ENCODE data around the gene TMEM61.

Gene TMEM61

GRCh38 chr1:54986025-54986424 lies 5.6 kb downstream of the TMEM61 start:
- no peak for DNase-seq (ENCODE audit: low read depth)

- no peak for DNase-seq (ENCODE audit: low read depth)
Measured at GRCh38 chr1:54986533-54986932, 6.1 kb downstream of the TMEM61 start.

DNA sequence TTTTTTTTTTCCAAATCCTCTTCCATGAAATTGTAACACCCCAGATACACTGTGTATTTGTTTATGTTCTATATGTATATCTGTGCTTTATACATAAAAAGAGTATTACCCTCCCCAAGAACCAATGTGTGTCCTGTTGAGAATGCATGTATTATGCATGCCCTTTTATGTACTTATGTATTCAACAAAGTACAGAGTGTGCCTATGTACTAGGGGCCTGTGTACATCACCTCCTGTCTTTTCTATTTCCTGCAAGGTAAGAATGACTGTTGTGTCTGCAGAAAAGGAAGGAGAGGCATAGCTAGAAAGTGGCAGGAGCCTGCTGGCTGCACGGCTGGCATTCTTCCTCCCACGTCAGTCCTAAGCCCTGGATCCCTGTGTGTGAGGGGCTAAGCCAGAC lies 7.0 kb downstream of the TMEM61 start:
- DNase-seq (ENCODE audit: low read depth): no peak

DNA sequence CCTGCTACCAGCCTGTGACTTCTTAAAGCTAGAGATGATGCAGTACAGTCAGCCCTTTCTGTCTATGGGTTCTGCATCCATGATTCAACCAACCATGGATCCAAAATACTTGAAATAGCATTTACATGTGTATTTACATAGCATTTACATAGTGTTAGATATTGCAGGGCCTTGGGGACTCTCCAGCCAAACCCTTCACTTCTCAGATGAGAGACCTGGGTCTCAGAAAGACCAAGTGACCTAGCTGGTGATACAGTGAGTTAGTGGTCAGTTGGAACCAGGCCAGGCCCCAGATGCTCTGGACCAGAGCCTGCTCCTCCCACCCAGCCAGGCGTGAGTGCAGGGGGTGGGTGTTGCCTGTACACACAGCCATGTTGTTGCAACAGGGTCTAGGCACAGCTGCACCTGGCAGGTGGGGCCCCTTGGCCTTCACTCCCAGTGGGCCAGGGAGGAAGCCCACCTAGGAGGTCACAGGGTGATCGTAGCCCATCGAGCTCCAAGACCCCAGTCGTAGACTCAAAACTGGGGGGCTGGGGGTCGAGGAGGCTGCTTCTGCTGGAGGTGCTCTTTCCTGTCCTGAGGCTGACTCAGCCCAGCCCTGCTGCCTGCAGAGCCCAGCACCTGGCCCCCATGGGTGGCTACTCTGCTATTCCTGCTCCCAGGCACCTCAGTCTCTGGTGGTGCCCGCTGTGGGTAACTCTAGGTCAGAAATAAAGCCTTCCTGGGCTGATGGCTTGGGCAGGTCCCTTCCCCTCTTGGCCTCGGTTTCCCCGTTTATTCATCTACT lies 7.7 kb downstream of the TMEM61 start:
- no peak for DNase-seq (ENCODE audit: low read depth)

DNA sequence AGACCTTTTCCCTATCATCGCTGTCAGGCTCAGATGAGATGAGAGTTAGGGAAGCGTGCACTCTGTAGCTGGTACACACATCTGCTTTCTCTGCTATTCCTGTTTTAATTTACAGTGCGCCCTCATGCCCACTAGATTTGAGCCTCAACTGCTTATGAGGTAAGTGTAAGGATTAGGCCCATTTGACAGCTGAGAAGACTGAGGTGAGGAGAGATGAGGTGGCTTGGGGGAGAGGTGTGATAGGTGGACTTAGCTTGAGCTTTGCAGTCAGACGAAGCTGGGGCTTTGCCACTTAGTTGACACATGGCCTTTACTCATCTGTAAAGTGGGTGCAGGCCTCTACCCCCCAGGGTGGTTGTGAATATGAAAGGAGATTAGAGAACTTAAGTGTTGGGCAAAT lies 8.5 kb downstream of the TMEM61 start:
- no peak for DNase-seq (ENCODE audit: low read depth)

DNA sequence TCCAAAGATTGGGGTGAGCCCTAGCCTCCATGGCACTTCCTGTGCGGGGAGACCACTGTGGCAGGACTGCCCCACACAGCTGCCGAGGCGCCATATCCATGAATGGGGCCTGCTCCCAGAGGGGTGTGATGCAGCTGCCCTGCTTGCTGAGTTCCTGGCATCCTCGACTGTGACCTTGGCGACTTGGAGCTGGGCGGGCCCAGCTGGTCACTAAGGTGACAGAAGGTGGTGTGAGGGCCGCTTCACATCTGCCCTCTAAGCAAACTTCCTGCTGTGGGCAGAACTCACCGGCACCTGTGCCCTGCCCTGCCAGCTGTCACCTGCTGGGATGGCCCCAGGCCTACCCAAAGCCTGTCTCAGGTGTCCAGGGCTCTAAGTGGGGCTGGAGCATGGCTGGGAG lies 9.0 kb downstream of the TMEM61 start:
- DNase-seq (ENCODE audit: low read depth): no peak

GRCh38 chr1:54989968-54990810 lies 9.8 kb downstream of the TMEM61 start:
- no peak for DNase-seq (ENCODE audit: low read depth)

DNA sequence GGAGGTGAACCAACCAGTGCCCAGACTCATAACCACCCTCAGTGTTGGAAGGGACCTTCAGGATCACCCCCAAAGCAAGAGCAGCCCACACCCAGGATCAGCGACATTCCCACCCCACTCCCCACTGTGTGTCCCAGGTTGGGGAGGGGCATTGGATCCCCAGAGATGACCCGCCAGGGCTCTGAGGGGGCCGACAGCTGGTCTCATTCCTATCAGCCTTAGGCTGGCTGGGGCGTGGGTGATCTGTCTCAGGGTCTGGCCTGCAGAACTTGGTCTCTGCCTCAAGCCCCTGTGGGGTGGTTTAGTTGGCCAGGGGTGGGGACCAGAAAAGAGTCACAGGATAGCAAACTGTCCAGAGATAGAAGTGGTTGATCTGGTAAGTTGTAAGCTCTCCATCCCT lies 10.5 kb downstream of the TMEM61 start:
- DNase-seq (ENCODE audit: low read depth): no peak

GRCh38 chr1:54991939-54992338 lies 11.5 kb downstream of the TMEM61 start:
- DNase-seq (ENCODE audit: low read depth): no peak

DNA sequence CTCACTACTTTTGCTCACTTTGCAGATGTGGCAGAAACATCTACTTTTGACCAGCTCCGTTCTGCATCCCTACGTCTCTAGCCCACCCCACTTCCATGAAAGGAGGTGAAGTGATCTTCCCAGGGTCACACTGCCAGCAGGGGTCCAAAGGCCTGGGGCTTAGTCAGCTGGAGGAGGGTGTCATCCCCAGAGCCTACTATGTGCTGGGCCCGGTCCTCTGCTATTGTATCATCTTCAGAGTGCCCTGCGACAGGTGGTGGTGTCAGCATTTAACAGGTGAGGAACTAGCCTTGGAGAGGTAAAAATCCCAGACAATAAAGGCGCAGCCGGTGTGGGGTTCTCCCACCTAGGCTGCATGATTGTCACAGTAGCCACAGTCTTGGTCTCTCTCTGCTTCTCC lies 12.7 kb downstream of the TMEM61 start:
- DNase-seq (ENCODE audit: low read depth): no peak

GRCh38 chr1:54994355-54994990 lies 14.0 kb downstream of the TMEM61 start:
- DNase-seq (ENCODE audit: low read depth): no peak

DNA sequence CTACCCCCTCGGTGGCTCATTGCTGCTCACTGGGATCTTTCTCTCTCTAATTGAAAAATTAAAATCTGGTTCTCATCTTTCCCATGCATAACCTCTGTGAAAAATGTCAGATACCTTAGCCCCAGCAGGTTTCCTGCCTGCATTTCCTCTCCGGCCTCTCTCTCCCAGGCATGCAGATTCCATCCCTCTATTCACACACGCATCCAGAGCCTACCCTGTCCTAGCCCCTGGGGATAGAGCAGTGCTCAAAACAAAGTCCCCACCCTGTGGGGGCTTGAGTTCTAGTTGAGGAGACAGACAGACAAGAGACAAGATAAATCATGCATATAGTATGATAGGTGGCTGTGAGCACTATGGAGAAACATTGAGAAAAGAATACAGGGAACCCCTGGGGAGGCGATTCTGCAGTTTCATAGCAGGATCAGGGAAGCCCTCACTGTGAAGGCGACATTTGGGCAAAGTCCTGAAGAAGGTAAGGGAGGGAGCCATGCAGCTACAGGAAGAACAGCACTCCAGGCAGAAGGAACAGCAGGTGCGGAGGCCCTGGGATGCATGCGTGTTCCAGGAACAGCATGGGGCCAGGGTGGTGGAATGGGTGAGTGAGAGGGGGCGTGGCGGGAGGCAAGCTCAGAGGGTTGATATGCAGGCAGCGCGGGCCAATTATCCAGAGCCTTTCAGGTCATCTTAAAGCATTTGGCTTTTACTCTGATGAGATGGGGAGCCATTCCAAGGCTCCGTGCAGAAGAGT lies 14.8 kb downstream of the TMEM61 start:
- DNase-seq (ENCODE audit: low read depth): no peak

DNA sequence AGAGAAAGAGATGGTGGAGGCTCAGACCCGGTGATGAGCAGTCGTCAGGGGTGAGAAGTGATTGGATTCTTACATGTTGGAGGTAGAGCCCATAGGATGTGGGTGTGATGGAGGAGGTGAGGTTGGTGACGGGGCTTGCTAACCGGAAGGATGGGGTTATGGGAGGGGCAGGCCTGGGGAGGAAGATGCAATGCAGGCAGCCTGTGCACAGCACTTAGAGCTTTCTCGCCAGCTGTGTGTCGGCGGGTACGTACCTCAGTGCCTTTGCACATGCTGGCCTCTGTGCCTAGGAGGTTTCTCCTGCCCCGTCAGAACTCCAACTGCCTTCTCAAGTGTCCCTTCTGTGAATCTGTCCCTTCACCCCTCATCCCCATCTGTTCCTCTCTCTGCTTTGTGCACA lies 15.4 kb downstream of the TMEM61 start:
- no peak for DNase-seq (ENCODE audit: low read depth)

DNA sequence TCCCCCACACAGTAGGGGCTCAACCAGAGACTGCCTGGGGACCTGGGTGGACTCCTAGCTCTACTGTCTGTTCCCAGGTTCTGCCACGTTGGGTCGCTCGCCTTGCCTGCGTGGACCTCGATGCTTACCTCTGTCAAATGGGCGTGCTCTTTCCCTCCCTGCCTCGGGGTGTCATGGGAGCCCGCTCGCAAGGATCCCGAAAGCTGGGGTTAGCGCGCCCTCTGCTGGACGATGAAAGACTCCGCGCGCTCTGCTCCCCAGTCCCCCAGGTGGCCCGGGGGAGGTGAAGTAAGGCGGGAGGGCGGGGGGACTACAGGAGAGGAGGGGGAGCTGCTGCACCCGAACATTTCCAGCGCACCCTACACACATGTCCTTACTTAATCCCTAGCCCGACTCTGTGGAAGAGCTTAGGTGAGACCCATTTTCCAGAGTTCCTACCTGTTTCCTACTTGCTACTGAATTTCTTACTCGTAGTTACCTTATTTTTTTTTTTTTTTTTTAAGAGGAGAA lies 16.0 kb downstream of the TMEM61 start:
- DNase-seq (ENCODE audit: low read depth): peak; percentile 71

DNA sequence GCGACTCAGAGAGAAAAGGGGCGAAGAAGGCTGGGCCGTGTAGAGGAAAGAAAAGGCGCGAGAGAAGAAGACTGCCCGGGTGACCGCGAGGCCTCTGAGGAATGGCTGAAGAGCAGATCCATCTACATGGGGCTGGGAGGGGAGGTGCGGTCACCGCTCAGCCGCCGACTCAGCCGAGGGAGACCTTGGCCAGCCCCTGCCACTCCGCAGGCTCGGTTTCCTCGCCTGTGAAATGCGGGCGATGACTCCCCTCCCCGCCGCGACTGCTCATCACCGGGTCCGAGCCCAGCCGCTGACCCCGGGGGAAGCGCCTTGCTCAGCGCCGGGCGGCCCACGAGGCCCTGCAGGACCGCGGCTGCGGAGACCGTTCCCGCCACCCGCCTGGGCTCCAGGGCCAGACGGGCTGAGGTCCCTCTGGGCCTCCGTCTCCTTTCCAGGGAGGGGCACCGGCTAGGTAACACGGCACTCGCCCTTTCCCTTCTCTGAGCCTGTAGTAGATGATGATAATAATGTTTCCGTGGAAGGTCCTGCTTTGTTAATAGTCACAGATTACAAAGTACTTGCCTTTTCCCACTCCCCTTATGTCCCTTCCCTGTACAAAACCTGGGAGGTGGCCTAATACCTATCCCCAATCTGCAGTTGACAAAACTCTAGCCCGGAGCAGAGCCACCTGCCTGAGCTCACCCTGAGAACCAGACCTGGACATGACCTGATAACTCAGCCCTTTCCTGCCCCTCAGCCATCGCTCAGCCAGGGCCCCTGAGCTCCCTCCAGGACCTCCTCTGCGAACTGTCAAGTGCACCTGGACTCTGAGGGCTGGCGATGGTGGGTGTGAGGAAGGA lies 16.7 kb downstream of the TMEM61 start:
- no peak for DNase-seq (ENCODE audit: low read depth)

- no peak for DNase-seq (ENCODE audit: low read depth)
Measured at GRCh38 chr1:54997711-54997986, 17.2 kb downstream of the TMEM61 start.

DNA sequence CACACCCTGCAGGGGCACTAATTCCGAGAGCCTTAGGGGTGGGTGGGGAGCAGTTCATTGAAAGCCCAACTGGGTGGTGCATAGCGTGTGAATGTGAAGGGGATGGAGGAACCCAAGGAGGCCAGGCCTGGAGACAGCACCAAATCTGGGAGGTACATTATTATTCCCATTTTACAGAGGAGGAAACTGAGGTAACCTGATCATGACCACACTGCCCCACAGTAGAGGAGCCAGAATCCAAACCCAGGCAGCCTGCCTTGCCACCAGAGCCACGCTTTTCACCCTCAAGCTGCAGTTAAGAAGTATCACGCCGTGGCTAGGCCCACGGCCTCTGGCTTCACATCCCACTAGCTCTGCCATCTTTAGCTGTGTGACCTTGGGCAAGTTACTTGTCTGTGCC lies 17.7 kb downstream of the TMEM61 start:
- DNase-seq (ENCODE audit: low read depth): no peak

- DNase-seq (ENCODE audit: low read depth): no peak
Measured at GRCh38 chr1:54998677-54999076, 18.2 kb downstream of the TMEM61 start, which contains the start of gene BSND. Gene BSND, plus strand, starts transcription at chr1:54998933. Its CDS starts 254 bp downstream, at chr1:54999187.

DNA sequence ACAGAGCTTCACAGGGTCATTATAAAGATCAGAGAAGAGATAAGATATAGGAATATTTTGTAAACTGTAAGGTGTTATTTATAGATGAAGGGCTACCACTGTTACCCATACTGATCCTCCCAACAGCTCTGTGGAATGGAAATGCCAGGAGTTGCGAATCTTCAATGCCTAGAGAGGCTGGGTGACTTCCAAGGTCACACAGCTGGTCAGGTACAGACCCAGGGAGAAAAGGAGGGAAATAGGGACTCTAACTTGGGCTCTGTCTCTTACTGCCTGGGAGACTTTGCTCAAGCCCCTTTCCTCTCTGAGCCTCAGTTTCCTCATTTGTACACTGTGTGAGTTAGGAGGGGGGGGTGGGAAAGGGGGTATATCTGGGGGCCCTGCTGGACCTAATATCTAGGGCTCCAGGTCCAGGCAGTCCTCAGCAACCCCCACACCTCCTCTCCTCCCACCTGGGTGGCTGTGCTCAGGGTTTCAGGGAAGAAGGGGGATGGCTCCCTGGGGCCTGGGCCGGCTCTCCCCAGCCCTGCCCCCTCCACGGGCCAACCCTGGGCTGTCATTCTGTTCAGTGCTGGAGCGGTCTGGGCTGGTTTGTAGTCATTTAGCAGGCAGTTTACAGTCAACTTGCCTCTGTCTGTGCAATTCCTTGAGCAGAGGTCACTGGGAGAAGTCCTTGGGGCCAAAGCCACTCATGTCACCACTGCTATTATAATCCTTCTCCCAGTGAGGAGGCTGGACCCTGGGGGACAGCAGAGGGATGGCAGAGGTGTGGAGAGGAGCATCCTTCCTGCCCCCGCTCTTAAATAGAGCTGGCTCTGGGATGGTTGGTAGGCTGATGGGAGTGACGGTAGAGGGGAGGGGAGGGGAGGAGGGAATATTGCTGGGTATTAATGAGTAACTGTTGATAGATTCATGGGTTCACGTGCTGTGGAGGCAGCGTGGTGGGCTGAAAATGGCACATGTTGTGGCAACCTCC lies 20.0 kb downstream of the TMEM61 start:
- no peak for DNase-seq (ENCODE audit: low read depth)

DNA sequence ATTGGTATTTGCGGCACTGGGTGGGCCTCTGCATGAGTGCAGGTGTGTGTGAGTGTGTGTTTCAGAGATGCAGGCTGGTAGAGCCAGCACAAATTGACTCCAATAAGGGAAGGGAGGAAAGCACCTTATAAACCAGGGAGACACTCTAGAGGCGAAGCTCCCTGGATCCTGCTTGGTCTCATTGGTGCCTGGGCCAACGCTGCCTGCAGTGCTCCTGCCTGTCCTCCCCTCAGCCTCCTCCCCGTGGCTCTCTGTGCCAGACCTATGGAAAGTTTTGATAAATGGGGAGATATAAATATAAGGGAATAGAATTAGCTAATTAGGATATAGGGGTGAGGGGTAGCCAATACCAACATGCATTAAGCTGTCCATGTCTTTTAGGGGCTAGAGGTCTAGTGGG lies 20.9 kb downstream of the TMEM61 start:
- no peak for DNase-seq (ENCODE audit: low read depth)

Data from activated T-cell treated with anti-CD3 and anti-CD28 coated beads for 24 hours (primary cell).